ENCODE results near the gene TMEM106C.

GRCh38 chr12:48003226-48004052 is 40.0 kb downstream of the TMEM106C start:
- TF ChIP-seq CTCF (conservative IDR thresholded peaks at IDR 0.05; ENCODE audit: low read length) (peak; percentile 22), EZH2phosphoT487 (IDR thresholded peaks at IDR 0.05; ENCODE audit: borderline replicate concordance) (no peak)
